Skin epidermis (tissue), 12 donors: ENCODE results near the gene C17orf107.
"Not testable (repeated sequence)": the region's sequence is repeated elsewhere in the genome, so short reads cannot be mapped to it uniquely, and the experiment has no call there.

Experiments
- H3K27ac ChIP-seq, 21 experiments: fragments of 200-600 bp; sonication (generic) in 11 of 21; one replicate each; pipeline ENCODE4 v1.5.0; 2020; ENCODE audit warnings: mild to moderate bottlenecking in 3 of 21, inconsistent platforms in 2 of 21, moderate library complexity in 2 of 21
- H3K4me3 ChIP-seq, 7 experiments: fragments of 200-600 bp; sonication (generic) in 2 of 7; one replicate each; pipeline ENCODE4 v1.5.0; 2020; ENCODE audit warnings: inconsistent platforms in 2 of 7, mild to moderate bottlenecking in 2 of 7, moderate library complexity in 1 of 7

The C17orf107 gene

GRCh38 chr17:4896332-4897197 is 2.8 kb upstream of the C17orf107 start:
- H3K27ac ChIP-seq: no peak overlapping the region
- no peak overlapping the region for H3K4me3 ChIP-seq

DNA sequence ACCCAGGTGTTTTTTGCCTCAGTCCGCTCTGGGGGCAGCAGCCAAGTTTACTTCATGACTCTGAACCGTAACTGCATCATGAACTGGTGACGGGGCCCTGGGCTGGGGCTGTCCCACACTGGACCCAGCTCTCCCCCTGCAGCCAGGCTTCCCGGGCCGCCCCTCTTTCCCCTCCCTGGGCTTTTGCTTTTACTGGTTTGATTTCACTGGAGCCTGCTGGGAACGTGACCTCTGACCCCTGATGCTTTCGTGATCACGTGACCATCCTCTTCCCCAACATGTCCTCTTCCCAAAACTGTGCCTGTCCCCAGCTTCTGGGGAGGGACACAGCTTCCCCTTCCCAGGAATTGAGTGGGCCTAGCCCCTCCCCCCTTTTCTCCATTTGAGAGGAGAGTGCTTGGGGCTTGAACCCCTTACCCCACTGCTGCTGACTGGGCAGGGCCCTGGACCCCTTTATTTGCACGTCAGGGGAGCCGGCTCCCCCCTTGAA is 2.1 kb upstream of the C17orf107 start:
- Histone ChIP-seq H3K4me3 (no peak overlapping the region), H3K27ac (no peak overlapping the region)

DNA sequence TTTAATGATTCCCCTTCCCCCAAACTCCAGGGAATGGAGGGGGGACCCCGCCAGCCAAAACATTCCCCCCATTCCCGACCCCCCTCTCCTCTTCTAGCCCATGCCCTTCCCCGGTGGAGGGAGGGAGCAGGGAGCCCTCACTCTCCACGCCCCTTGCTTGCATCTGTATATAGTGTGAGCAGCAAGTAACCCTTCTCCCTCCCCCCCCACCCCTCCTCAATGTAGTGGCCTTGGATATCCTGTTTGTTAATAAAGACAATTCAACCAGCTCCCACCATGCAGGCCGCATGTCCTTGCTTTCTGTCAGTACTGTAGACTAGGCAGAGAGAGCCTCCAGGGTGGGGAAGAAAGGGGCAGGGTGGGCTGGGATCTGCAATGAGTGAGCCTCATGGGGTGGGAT is 1.6 kb upstream of the C17orf107 start:
- H3K27ac ChIP-seq: peak overlapping the region in 2 of 21 experiments; percentile 44 to 73
- H3K4me3 ChIP-seq: no peak overlapping the region

DNA sequence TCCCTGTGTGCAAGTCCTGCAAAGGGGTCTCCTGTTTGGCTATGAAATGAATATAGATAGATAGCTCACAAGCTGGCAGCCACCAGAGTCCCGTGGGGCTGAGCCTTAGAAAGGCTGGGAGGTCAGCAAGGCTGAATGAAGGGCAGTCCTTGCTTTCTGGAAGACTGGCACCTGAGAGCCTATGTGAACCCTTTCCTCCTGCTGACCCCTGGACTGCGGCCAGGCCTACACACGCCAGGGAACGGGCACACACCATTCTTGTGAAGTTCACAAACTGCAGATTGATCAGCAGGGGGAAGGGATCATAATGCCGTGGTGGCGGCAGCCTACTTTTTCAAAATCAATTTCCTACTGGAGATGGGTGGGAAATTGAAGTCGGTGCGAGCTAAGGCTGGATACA is 985 bp upstream of the C17orf107 start:
- Histone ChIP-seq H3K27ac (peak overlapping the region in 8 of 21 experiments; percentile 6 to 80 (median 64)), H3K4me3 (peak overlapping the region in 3 of 7 experiments; percentile 42 to 58 (median 53))

DNA sequence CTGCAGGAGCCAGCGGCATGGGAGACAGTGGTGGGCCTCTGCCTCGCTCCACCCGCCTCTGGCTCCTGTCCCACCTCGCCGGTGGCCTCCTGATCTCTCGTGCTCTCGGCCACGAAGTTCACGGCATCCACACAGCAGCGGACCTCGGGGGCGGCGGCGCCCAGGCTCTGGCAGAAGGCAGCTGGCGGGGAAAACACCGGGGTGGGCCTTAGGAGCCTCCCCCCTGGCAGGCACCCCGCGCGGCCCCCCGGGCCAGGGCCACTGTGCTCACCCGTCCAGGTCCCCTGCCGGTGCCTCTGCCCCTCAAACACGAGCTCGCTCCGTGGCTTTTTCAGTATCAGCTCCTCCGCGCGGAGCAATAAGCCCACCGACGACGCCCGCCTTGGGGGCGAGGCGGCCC is 409 bp upstream of the C17orf107 start:
- peak overlapping the region; percentile 32 to 58 (median 42) for H3K4me3 ChIP-seq
- H3K27ac ChIP-seq: peak overlapping the region in 19 of 21 experiments; percentile 1 to 80 (median 68)

GRCh38 chr17:4900231-4901107 is 1.1 kb downstream of the C17orf107 start:
- H3K27ac ChIP-seq: peak overlapping the region in 13 of 21 experiments; percentile 45 to 80 (median 70)
- peak overlapping the region; percentile 32 to 58 (median 42) for H3K4me3 ChIP-seq

DNA sequence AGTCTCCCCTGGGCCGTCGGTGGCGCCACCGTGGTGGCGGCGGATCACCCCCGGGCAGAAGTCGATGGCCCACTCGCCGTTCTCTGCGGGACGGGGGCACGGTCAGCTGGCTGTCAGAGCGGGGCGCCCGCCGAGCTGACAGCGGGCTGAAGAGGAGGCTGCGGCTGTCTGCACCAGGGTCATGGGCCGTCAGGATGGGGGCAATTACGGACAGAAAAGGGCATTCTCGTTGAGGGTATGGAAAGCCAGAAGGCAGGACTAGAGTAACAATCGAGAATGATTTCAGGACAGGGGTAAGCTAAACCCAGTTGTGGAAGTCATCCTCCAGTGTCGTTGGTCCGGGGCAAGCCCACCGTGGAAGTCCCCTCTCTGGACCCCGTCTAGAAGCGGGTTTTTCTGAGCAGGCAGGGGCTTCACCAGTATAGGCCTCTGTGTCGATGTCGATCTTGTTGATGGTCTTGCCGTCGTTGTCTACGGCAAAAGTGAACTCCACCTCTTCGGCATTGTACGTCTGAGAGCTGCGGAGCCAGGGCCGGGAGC is 1.8 kb downstream of the C17orf107 start:
- H3K27ac ChIP-seq: peak overlapping the region in 10 of 21 experiments; percentile 10 to 77 (median 40)
- peak overlapping the region; percentile 32 to 58 (median 42) for H3K4me3 ChIP-seq

DNA sequence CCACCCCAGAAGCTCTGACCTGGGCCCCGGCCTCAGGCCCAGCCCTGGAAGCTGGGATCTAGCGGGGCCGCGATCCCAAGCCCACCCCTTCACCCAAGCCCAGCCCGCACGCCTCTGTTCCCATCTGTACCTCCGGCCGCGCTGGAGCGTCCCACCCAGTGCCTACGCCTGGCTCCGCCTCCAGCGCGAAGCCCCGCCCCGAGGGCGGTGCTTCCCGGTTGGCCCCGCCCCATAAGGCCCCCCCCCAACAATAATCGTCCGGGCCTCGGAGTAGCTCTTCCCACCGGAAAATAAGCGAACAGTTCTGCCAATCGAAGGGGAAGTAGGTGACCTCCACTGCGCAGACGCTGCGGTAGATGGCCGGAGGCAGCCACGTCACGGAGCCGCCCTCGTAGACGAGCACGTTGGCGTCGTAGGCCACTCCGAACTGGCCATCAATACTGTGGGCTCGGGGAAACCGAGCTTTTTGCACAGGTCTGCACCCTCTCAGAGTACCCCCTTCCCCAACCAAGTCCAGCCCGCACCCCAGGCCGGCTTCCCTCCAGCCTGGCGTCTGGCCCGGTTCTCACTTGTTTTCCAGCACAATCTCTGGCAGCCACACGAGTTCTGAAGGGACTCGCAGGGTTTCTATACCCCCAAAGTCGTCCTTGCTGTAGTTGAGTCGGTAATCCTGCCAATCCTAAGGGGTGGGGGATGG is 2.5 kb downstream of the C17orf107 start:
- Histone ChIP-seq H3K27ac (peak overlapping the region in 16 of 21 experiments; percentile 3 to 77 (median 54)), H3K4me3 (peak overlapping the region in 4 of 7 experiments; percentile 18 to 58 (median 48))

GRCh38 chr17:4902540-4902939 is 3.2 kb downstream of the C17orf107 start:
- H3K27ac ChIP-seq: peak overlapping the region in 16 of 21 experiments; percentile 10 to 77 (median 42)
- H3K4me3 ChIP-seq: no peak overlapping the region

DNA sequence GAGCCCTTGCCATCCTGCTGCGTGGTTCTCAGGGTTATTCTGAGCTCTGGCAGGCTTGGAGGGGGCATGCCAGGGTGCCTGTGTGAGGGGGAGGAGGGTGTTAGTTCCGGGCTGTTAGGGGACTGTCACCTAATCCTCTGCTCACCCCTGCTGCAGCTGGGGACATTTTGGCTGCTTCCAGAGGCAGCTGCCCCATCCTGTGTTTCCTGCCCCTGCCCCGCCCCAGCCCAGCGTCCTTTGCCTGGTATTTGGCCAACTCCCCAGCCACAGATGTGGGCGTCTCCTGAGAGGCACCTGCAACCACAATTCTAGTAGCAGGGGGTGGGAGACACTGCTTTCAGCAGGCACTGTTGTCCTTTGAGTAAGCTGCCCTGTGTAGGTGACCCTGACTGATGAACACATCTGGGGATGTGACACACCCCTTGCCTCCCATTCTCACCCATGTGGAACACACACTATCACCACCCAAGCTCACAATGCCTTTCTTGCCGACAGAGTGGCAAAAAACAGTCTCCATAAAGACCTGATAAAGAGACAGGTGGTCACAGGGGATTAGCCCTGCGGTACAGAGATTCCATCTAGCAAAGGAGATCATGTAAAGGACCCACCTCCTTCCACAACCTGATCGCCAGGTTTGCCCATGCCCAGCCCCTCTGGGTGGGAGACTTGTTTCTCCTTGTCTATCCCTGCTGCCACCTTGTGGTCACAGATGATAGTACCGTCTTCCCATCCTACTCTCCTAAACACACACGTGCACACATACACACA is 3.9 kb downstream of the C17orf107 start, which contains the start of gene CHRNE:
CHRNE (minus strand) TSS at position 48 of the 768 bp plus-strand sequence; CDS start at position 13, 35 bp downstream.
- Histone ChIP-seq H3K4me3 (peak within 1 kb of the TSS in 2 of 7 experiments; percentile 18 to 42), H3K27ac (peak within 1 kb of the TSS in 17 of 21 experiments; percentile 10 to 77 (median 51))

DNA sequence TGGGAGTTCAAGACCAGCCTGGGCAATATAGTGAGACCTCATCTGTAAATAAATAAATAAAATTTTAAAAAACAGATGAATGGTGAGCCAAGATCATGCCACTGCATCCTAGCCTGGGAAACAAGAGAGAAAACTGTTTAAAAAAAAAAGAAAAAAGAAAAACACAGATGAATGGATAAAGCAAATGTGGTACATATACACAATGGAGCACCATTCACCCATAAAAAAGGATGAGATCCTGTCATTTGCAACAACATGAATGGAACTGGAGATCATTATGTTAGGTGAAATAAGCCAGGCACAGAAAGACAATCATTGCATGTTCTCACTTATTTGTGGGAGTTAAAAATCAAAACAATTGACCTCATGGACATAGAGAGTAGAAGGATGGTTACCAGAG is 7.3 kb downstream of the C17orf107 start:
- H3K27ac ChIP-seq, H3K4me3 ChIP-seq: not testable (repeated sequence)

GRCh38 chr17:4908301-4908700 is 9.0 kb downstream of the C17orf107 start:
- H3K4me3 ChIP-seq: no peak overlapping the region
- peak overlapping the region in 20 of 21 experiments; percentile 47 to 89 (median 76) for H3K27ac ChIP-seq

GRCh38 chr17:4908711-4909496 is 9.6 kb downstream of the C17orf107 start:
- H3K4me3 ChIP-seq: peak overlapping the region in 1 of 7 experiments; percentile 16
- H3K27ac ChIP-seq: peak overlapping the region in 20 of 21 experiments; percentile 47 to 89 (median 76)

- Histone ChIP-seq H3K27ac (no peak overlapping the region), H3K4me3 (no peak overlapping the region)
Measured at GRCh38 chr17:4913994-4914393, 14.7 kb downstream of the C17orf107 start.

DNA sequence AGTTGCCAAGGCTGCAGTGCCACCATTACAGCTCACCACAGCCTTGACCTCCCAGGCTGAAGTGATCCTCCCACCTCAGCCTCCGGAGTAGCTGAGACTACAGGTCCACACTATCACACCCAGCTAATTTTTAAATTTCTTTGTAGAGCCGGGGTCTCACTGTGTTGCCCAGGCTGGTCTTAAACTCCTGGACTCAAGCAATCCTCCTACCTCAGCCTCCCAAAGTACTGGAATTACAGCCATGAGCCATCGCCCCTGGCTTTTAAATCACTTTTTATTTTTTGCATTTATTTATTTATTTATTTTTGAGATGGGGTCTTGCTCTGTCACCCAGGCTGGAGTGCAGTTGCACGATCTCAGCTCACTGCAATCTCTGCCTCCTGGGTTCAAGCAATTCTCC is 15.2 kb downstream of the C17orf107 start:
- H3K27ac ChIP-seq, H3K4me3 ChIP-seq: not testable (repeated sequence)

DNA sequence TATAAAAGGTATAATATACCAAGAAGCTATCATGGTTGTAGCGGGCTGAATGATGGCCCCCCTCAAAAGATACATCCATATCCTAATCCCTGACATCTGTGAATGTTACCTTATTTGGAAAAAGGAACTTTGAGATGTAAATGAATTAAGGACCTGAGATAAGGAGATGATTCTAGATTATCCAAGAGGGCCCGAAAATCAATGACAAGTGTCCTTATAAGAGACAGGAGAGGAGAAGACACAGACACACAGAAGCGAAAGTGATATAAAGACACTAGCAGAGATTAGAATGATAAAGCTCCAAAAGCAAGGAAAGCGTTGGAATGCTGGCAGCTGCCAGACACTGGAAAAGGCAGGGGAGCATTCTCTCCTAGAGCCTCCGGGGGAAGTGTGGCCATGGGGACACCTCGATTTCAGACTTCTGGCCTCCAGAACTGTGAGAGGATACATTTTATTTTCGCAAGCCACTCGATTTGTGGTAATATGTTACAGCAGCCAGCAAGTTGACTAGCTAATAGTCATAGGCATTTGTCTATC is 20.2 kb downstream of the C17orf107 start:
- peak overlapping the region in 4 of 21 experiments; percentile 69 to 75 (median 74) for H3K27ac ChIP-seq

More for the DNA sequence above, 20.2 kb downstream of the C17orf107 start:
- H3K4me3 ChIP-seq: no peak overlapping the region
